NB4 (cell line): ENCODE data around the gene ABLIM1.

Source experiments
- DNase-seq: peaks from one replicate; pipeline ENCODE4 v3.0.0; 2010; ENCODE audit warnings: low read depth
- H3K4me3 ChIP-seq: one replicate; pipeline ENCODE4 v1.5.1; 2011; ENCODE audit warnings: mild to moderate bottlenecking, low read depth, low read length, moderate library complexity
- MYC ChIP-seq: IDR thresholded peaks from 2 replicates; pipeline ENCODE4 v1.6.1; 2011; ENCODE audit warnings: low read depth, low read length
- POLR2A ChIP-seq: IDR thresholded peaks from 2 replicates; pipeline ENCODE4 v1.6.1; 2011; ENCODE audit warnings: mild to moderate bottlenecking; ENCODE audit not compliant: insufficient read length; ENCODE audit errors: extremely low read depth
- TF ChIP-seq, protein P1 (sequence below): IDR thresholded peaks from one replicate; pipeline ENCODE4 v1.5.1; 2012; ENCODE audit warnings: low read depth, low read length
- TF ChIP-seq, protein P2 (sequence below): IDR thresholded peaks from 2 replicates; pipeline ENCODE4 v1.6.1; 2011; ENCODE audit warnings: low read depth, low read length

The ABLIM1 gene

DNA sequence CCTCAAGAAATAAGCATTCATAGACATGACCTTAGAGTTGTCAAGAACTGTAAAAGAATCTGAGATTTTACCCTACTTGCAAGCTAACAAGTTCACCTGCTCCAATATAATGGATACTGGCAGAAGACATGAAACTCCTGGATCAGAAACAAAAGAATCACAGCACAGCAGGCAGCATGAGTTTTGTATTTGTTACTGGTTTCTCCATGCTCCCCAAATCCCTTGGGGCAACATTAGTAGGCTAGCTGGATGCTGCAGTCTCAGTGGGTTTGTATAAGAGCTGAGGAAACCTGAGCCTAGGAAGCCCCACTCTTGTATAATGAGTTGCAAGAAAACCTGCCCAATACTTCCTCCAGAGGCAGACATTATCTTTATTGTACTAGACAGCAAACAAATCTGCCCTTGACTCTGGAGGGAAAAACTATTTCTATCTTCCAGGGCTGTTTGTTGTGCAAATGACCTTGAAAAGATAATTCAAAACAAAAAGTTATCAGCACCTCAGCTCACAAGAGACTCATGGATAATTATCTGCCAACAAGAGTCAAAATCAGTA lies 64.8 kb downstream of the ABLIM1 start:
- no peak for DNase-seq
- TF ChIP-seq, protein P1, sequence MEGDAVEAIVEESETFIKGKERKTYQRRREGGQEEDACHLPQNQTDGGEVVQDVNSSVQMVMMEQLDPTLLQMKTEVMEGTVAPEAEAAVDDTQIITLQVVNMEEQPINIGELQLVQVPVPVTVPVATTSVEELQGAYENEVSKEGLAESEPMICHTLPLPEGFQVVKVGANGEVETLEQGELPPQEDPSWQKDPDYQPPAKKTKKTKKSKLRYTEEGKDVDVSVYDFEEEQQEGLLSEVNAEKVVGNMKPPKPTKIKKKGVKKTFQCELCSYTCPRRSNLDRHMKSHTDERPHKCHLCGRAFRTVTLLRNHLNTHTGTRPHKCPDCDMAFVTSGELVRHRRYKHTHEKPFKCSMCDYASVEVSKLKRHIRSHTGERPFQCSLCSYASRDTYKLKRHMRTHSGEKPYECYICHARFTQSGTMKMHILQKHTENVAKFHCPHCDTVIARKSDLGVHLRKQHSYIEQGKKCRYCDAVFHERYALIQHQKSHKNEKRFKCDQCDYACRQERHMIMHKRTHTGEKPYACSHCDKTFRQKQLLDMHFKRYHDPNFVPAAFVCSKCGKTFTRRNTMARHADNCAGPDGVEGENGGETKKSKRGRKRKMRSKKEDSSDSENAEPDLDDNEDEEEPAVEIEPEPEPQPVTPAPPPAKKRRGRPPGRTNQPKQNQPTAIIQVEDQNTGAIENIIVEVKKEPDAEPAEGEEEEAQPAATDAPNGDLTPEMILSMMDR: no peak
- TF ChIP-seq, protein P2, sequence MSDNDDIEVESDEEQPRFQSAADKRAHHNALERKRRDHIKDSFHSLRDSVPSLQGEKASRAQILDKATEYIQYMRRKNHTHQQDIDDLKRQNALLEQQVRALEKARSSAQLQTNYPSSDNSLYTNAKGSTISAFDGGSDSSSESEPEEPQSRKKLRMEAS: no peak
- TF ChIP-seq POLR2A (no peak), MYC (no peak)
- no peak overlapping the region for H3K4me3 ChIP-seq

GRCh38 chr10:114590993-114591392 lies 67.1 kb downstream of the ABLIM1 start:
- no peak overlapping the region for H3K4me3 ChIP-seq
- TF ChIP-seq, protein P1: no peak
- TF ChIP-seq, protein P2: no peak
- no peak for TF ChIP-seq MYC
- TF ChIP-seq POLR2A: no peak
- DNase-seq: no peak

- H3K4me3 ChIP-seq: no peak overlapping the region
- DNase-seq: no peak
- TF ChIP-seq, protein P2: no peak
- no peak for TF ChIP-seq MYC
- TF ChIP-seq POLR2A: no peak
- TF ChIP-seq, protein P1: no peak
These were observed 73.7 kb downstream of the ABLIM1 start for GRCh38 chr10:114584419-114584818.

DNA sequence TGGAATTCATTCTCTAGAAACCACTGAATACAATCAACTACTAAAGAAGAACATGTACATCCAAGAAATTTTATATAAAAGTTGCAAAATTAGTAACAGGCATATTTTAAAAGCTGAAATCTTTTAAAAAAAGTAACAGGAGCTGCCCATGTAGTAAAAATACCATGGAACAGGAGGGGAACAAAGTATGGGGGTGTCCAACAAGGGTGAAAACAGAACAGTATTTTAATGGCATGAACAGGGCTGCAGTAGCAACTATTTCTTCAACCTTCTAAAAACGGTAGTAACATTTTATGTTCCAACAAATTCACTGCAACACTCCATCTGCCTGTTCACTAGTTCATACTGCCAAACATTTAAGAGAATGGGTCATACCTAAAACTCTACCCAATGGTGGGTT lies 77.0 kb downstream of the ABLIM1 start:
- H3K4me3 ChIP-seq: no peak overlapping the region
- DNase-seq: no peak
- TF ChIP-seq, protein P2: no peak
- no peak for TF ChIP-seq POLR2A
- TF ChIP-seq, protein P1: no peak
- no peak for TF ChIP-seq MYC

DNA sequence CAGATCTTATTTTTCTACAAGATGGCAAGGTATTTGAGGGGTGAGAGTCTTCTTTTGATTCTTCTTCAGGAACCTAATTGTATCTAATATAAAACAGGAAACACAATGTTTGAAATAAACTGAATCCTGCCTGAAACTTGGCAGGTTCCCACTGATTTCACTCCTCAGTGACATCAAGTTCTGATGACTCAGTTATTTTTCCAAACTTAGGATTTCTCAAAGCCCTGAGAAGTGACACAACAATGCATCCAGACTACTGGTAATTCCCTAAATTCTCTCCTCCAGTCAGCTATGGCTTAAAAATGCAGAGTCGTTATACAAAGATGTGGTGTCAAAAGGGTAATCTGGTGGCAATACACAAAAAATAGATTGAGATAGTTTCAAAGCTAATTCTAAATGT lies 80.9 kb downstream of the ABLIM1 start:
- no peak overlapping the region for H3K4me3 ChIP-seq
- TF ChIP-seq MYC (no peak), POLR2A (no peak)
- TF ChIP-seq, protein P1: no peak
- TF ChIP-seq, protein P2: no peak
- no peak for DNase-seq
